HG03460 (cell line): ENCODE measurements around the gene FAM149A.

Experiments
- ATAC-seq: cut with Tn5 transposase; IDR thresholded peaks from one replicate; pipeline ENCODE4 v1.9.1; 2021; ENCODE audit not compliant: unreplicated experiment

The FAM149A gene

GRCh38 chr4:186200516-186200915 lies 96.0 kb downstream of the FAM149A start:
- ATAC-seq, result no peak

- no peak for ATAC-seq
Measured at GRCh38 chr4:186201010-186201409, 96.5 kb downstream of the FAM149A start.

- ATAC-seq, result peak; percentile 91
Measured at GRCh38 chr4:186201535-186202230, 97.2 kb downstream of the FAM149A start.

- no peak for ATAC-seq
Measured at GRCh38 chr4:186202490-186203140, 98.1 kb downstream of the FAM149A start.

- no peak for ATAC-seq
Measured at GRCh38 chr4:186203406-186203805, 98.9 kb downstream of the FAM149A start.

GRCh38 chr4:186204103-186204559 lies 99.6 kb downstream of the FAM149A start:
- peak; percentile 61 for ATAC-seq

GRCh38 chr4:186204686-186205085 lies 100.2 kb downstream of the FAM149A start:
- ATAC-seq, result no peak

GRCh38 chr4:186205156-186205555 lies 100.7 kb downstream of the FAM149A start:
- ATAC-seq, result no peak

- ATAC-seq, result no peak
Measured at GRCh38 chr4:186216465-186217024, 112.0 kb downstream of the FAM149A start.

- no peak for ATAC-seq
Measured at GRCh38 chr4:186217733-186218293, 113.3 kb downstream of the FAM149A start.

GRCh38 chr4:186221624-186222023 lies 117.1 kb downstream of the FAM149A start:
- ATAC-seq, result no peak
